EH (cell line): ENCODE data around the gene EPHB2.

ENCODE experiments used
- DNase-seq: peaks from one replicate; pipeline ENCODE4 v3.0.0-alpha.2; 2015; ENCODE audit warnings: low read depth

Gene EPHB2

GRCh38 chr1:22951796-22952195, 241.2 kb downstream of the EPHB2 start:
- DNase-seq: no peak

GRCh38 chr1:22952694-22953056, 242.0 kb downstream of the EPHB2 start:
- no peak for DNase-seq

GRCh38 chr1:22953057-22953739, 242.6 kb downstream of the EPHB2 start:
- DNase-seq: no peak

GRCh38 chr1:22953740-22954141, 243.1 kb downstream of the EPHB2 start:
- DNase-seq: no peak

GRCh38 chr1:22955146-22955545, 244.5 kb downstream of the EPHB2 start:
- DNase-seq: no peak

GRCh38 chr1:22957066-22957465, 246.4 kb downstream of the EPHB2 start:
- DNase-seq: no peak

- no peak for DNase-seq
Measured at GRCh38 chr1:22958556-22958955, 247.9 kb downstream of the EPHB2 start.

- no peak for DNase-seq
Measured at GRCh38 chr1:22959545-22960360, 249.1 kb downstream of the EPHB2 start.

GRCh38 chr1:22962558-22962957, 251.9 kb downstream of the EPHB2 start:
- no peak for DNase-seq

- DNase-seq: no peak
Measured at GRCh38 chr1:22963044-22963677, 252.5 kb downstream of the EPHB2 start.

GRCh38 chr1:22966309-22966708, 255.7 kb downstream of the EPHB2 start:
- no peak for DNase-seq

GRCh38 chr1:22967833-22968232, 257.2 kb downstream of the EPHB2 start:
- DNase-seq: no peak

- peak; percentile 69 for DNase-seq
Measured at GRCh38 chr1:22969304-22969709, 258.7 kb downstream of the EPHB2 start.

GRCh38 chr1:22970096-22970495, 259.5 kb downstream of the EPHB2 start:
- DNase-seq: no peak
